OCI-LY7 (cell line): ENCODE results near the gene BORCS6. TPM values are rescaled to one million over a fixed set of nuclear protein-coding genes. Genes with fewer than 3 reads are reported as not detected.

ENCODE experiments used
- BruUV-seq: library from RNA; stranded (reverse); fragments of 400-500 nt; replicated peaks from 2 replicates; lab custom pipeline; 2021; lab: Mats Ljungman, UMichigan
- CTCF ChIA-PET: fragments of 300-600 bp; sonication (Branson Sonifier 250); formaldehyde crosslinking; loops from one replicate; lab custom pipeline; 2022; ENCODE audit warnings: antibody characterized with exemption; ENCODE audit not compliant: unreplicated experiment; lab: Charles Lee
- POLR2A ChIA-PET: fragments of 300-600 bp; sonication (Branson Sonifier 250); formaldehyde crosslinking; loops from one replicate; lab custom pipeline; 2022; ENCODE audit warnings: antibody characterized with exemption; lab: Charles Lee
- DNase-seq: peaks from one replicate; pipeline ENCODE4 v3.0.0-alpha.2; 2015; ENCODE audit warnings: low spot score
- H2AFZ ChIP-seq: fragments of 200-600 bp; sonication (generic), shearing (Covaris generic); 2 replicates; pipeline ENCODE4 v1.6.1; 2014; ENCODE audit warnings: mild to moderate bottlenecking, antibody characterized with exemption, low read length, moderate library complexity
- H3K27ac ChIP-seq: fragments of 200-600 bp; sonication (generic); 2 replicates; pipeline ENCODE4 v1.5.1; 2014; ENCODE audit warnings: mixed run types, low read depth, mild to moderate bottlenecking, moderate library complexity, low read length, inconsistent platforms; ENCODE audit not compliant: poor library complexity, severe bottlenecking
- H3K36me3 ChIP-seq: fragments of 200-600 bp; sonication (generic); 2 replicates; pipeline ENCODE4 v1.6.1; 2014; ENCODE audit warnings: mild to moderate bottlenecking, antibody characterized with exemption, low read length, moderate library complexity, mixed read lengths; ENCODE audit not compliant: insufficient read depth
- H3K4me1 ChIP-seq: fragments of 200-600 bp; sonication (generic); 2 replicates; pipeline ENCODE4 v1.5.1; 2014; ENCODE audit warnings: mild to moderate bottlenecking, low read length; ENCODE audit not compliant: insufficient read depth, poor library complexity, severe bottlenecking
- H3K4me2 ChIP-seq: fragments of 200-600 bp; sonication (generic); 2 replicates; pipeline ENCODE4 v1.6.1; 2014; ENCODE audit warnings: mild to moderate bottlenecking, low read length
- H3K4me3 ChIP-seq: fragments of 200-600 bp; sonication (generic); 2 replicates; pipeline ENCODE4 v1.5.1; 2014; ENCODE audit warnings: mild to moderate bottlenecking, low read depth, low read length; ENCODE audit not compliant: poor library complexity, severe bottlenecking
- H3K79me2 ChIP-seq: fragments of 200-600 bp; sonication (generic); 2 replicates; pipeline ENCODE4 v1.6.1; 2016; ENCODE audit warnings: low read depth, mild to moderate bottlenecking, low read length, moderate library complexity, mixed read lengths; ENCODE audit not compliant: insufficient read depth
- H3K9me2 ChIP-seq: fragments of 200-600 bp; sonication (generic); 2 replicates; pipeline ENCODE4 v1.6.1; 2016; ENCODE audit warnings: mild to moderate bottlenecking, low read length, mixed read lengths; ENCODE audit not compliant: insufficient read depth
- H3K9me3 ChIP-seq: fragments of 200-600 bp; sonication (generic); 2 replicates; pipeline ENCODE4 v1.6.1; 2014; ENCODE audit warnings: mild to moderate bottlenecking, mixed run types, low read length, mixed read lengths
- H4K20me1 ChIP-seq: fragments of 200-600 bp; sonication (generic); 2 replicates; pipeline ENCODE4 v1.6.1; 2014; ENCODE audit warnings: mild to moderate bottlenecking, antibody characterized with exemption, low read length, moderate library complexity, mixed read lengths; ENCODE audit not compliant: insufficient read depth
- CTCF ChIP-seq: fragments of 200-600 bp; sonication (generic); conservative IDR thresholded peaks from 2 replicates; pipeline ENCODE4 v1.5.1; 2014; ENCODE audit warnings: mild to moderate bottlenecking, antibody characterized with exemption, low read length, moderate library complexity, mixed read lengths
- EZH2phosphoT487 ChIP-seq: fragments of 200-600 bp; sonication (generic); IDR thresholded peaks from 2 replicates; pipeline ENCODE4 v1.6.1; 2018; ENCODE audit warnings: low read depth, borderline replicate concordance, mild to moderate bottlenecking, mixed run types, antibody characterized with exemption, low read length, moderate library complexity, mixed read lengths
- intact Hi-C: fragments of 100-400 bp; cut with micrococcal nuclease; formaldehyde crosslinking; loops from one replicate; pipeline ENCODE4 v1.10.0; 2022; ENCODE audit not compliant: unreplicated experiment
- total RNA-seq, 2 experiments: library from RNA; depleted of rRNA in 1 of 2; stranded (reverse); fragments of >200 nt in 1 of 2; shearing (Covaris generic) in 1 of 2; gene quantifications; 2 replicates each; pipeline ENCODE4 v1.2.3, GENCODE V29; 2014 to 2022

Gene BORCS6
- total RNA-seq, 2 experiments from 2014 or later: 12.7 to 13.9 TPM

GRCh38 chr17:8162233-8162996 is 27.6 kb downstream of the BORCS6 start, which contains the start of gene VAMP2:
VAMP2 (minus strand) TSS chr17:8162948; CDS start chr17:8162879, 69 bp downstream.
- peaks cover 14% of the 10 kb centered on the region; the same call in 1 of the 2 replicates for H3K79me2 ChIP-seq
- peak within 1 kb of the TSS; percentile 74 for H3K4me2 ChIP-seq
- peak; percentile 80 for DNase-seq
- intact Hi-C loops: no loop called here
- H3K4me3 ChIP-seq: peak within 1 kb of the TSS; percentile 91
- ChIA-PET CTCF (no interaction called here), POLR2A (no interaction called here)
- H2AFZ ChIP-seq: peak within 1 kb of the TSS; percentile 76
- H4K20me1 ChIP-seq: no peaks in the 10 kb centered on the region
- TF ChIP-seq CTCF (no peak), EZH2phosphoT487 (no peak)
- H3K36me3 ChIP-seq: peaks cover 27% of the 10 kb centered on the region
- no TSS peak for BruUV-seq
- H3K4me1 ChIP-seq: peaks cover 45% of the 10 kb centered on the region
- peak within 1 kb of the TSS; percentile 60 for H3K27ac ChIP-seq
- no peaks in the 10 kb centered on the region for H3K9me2 ChIP-seq
- no peaks in the 10 kb centered on the region for H3K9me3 ChIP-seq

DNA sequence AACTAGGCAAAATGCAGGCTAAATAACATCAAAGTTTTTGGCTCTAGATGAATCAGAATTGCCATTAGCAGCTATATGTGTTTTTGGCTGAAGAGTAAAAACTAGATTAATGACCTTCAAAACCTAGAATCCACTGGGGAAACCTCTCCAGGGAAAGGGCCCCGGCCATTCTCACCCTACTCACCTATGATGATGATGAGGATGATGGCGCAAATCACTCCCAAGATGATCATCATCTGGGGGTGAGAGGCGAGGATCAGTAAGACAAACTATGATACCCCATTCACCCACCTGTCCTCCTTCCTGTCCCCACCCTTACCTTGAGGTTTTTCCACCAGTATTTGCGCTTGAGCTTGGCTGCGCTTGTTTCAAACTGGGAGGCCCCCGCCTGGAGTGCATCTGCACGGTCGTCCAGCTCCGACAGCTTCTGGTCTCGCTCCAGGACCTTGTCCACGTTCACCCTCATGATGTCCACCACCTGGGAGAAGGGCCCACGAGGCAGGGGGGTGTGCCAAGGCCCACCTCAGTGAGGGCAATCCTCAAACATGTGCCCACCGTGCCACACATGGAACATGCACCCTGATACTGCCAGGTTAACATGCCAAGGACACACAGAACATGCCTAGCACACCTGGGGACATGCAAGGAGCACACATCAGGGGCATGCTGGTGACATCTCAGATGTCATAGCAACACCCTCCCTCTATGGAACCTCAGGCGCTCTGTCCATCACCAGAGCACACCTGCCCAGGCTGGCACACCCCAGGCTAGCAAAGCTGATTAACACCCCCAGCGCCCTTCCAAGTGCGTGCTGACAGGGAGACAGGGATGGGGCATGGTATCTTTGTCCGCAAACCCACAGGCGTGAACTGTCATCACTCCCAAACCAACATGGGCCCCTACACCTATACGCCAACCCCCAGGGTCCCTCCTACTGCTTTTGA is 28.4 kb downstream of the BORCS6 start:
- TF ChIP-seq EZH2phosphoT487 (no peak), CTCF (no peak)
- Histone ChIP-seq H3K4me1 (peaks cover 50% of the 10 kb centered on the region), H2AFZ (no peak overlapping the region), H3K27ac (peak overlapping the region; percentile 60), H3K79me2 (peaks cover 14% of the 10 kb centered on the region; the same call in 1 of the 2 replicates), H3K4me2 (peak overlapping the region; percentile 74), H3K9me2 (no peaks in the 10 kb centered on the region), H3K4me3 (peak overlapping the region; percentile 91), H3K9me3 (no peaks in the 10 kb centered on the region), H3K36me3 (peaks cover 27% of the 10 kb centered on the region), H4K20me1 (no peaks in the 10 kb centered on the region)
- BruUV-seq: no TSS peak
- ChIA-PET POLR2A (interaction anchor here (0.8 kb wide), 1 partner anchor 11 kb away, joined by 5 read pairs; no protein-coding TSS in a partner anchor), CTCF (no interaction called here)
- intact Hi-C loops: no loop called here
- no peak for DNase-seq
